Measurements from ENCODE around the gene SZRD1. TPM values are rescaled to one million over a fixed set of nuclear protein-coding genes. Genes with fewer than 3 reads are reported as not detected.

Gene SZRD1
- total and polyA plus RNA-seq, 2 of the 4 experiments (the other 2 are of a cell fraction): 119 to 149 TPM

DNA sequence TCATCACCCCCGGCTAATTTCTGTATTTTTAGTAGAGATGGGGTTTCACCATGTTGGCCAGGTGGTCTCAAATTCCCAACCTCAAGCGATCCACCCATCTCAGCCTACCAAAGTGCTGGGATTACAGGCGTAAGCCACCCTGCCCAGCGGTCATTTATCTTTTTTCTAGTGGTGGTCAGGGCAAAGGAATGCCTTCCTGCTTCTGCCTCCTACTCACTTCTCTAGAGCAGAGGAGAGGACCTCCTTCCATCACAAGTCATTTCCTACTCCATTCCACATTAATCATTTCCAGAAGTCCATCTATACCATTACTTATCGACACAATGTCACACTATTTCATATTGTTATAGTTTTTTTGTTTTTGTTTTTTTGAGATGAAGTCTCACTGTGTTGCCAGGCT, 28.1 kb upstream of the SZRD1 start:
- Histone ChIP-seq H3K9me1 (ENCODE audit: insufficient read depth, low read length) (peaks cover 18% of the 10 kb centered on the region), H3K23ac (ENCODE audit: low read depth, low read length) (no peak overlapping the region), H3K4ac (ENCODE audit: low read depth, low read length) (no peak overlapping the region), H4K20me1 (ENCODE audit: insufficient read depth, low read length) (peaks cover 66% of the 10 kb centered on the region), H4K8ac (ENCODE audit: low read depth in 2 of 2, low read length in 2 of 2) (no peak overlapping the region), H3K36me3 (ENCODE audit: control insufficient read depth, insufficient read depth, low read length) (peaks cover 1% of the 10 kb centered on the region; the same call in 1 of the 2 replicates), H2AK5ac (ENCODE audit: low read depth, low read length) (no peak overlapping the region), H4K5ac (ENCODE audit: low read depth, low read length) (no peak overlapping the region), H3K4me3 (ENCODE audit: insufficient read depth, low read depth, low read length) (no peak overlapping the region), H2AFZ (replicated peaks; ENCODE audit: low read length, poor library complexity) (no peak overlapping the region), H2BK15ac (ENCODE audit: low read depth, low read length) (no peak overlapping the region), H2BK5ac (ENCODE audit: low read depth, low read length, poor library complexity, severe bottlenecking) (no peak overlapping the region), H3K4me2 (ENCODE audit: low read depth, low read length) (no peak overlapping the region), H3K27ac (ENCODE audit: insufficient read depth, low read length) (no peak overlapping the region), H3K9ac (ENCODE audit: low read depth, low read length) (no peak overlapping the region), H3K9me3 (ENCODE audit: control insufficient read depth, insufficient read depth, low read length) (no peaks in the 10 kb centered on the region), H3K27me3 (ENCODE audit: control insufficient read depth, insufficient read depth, low read length) (no peaks in the 10 kb centered on the region), H3K4me1 (ENCODE audit: control insufficient read depth, insufficient read depth, low read length) (peaks cover 4% of the 10 kb centered on the region), H2BK20ac (ENCODE audit: low read depth, low read length) (no peak overlapping the region), H4K91ac (ENCODE audit: insufficient read depth, low read depth, low read length) (no peak overlapping the region), H3K56ac (ENCODE audit: extremely low read depth, insufficient read depth, low read length) (no peak overlapping the region), H2BK120ac (ENCODE audit: low read depth, low read length) (no peak overlapping the region), H3K79me1 (ENCODE audit: low read depth in 1 of 2, low read length in 2 of 2) (peaks cover 9 to 83% of the 10 kb centered on the region in 2 experiments), H2AK9ac (replicated peaks; ENCODE audit: low read depth, low read length, poor library complexity) (no peak overlapping the region), H3K18ac (ENCODE audit: low read depth, low read length) (no peak overlapping the region), H3K14ac (replicated peaks; ENCODE audit: low read depth, low read length) (no peak overlapping the region)
- TF ChIP-seq SMC3 (IDR thresholded peaks at IDR 0.05; ENCODE audit: low read depth, low read length): no peak
- TF ChIP-seq MXI1 (IDR thresholded peaks at IDR 0.05; ENCODE audit: borderline replicate concordance, low read depth, low read length): no peak
- TF ChIP-seq, protein P1, sequence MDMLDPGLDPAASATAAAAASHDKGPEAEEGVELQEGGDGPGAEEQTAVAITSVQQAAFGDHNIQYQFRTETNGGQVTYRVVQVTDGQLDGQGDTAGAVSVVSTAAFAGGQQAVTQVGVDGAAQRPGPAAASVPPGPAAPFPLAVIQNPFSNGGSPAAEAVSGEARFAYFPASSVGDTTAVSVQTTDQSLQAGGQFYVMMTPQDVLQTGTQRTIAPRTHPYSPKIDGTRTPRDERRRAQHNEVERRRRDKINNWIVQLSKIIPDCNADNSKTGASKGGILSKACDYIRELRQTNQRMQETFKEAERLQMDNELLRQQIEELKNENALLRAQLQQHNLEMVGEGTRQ (IDR thresholded peaks at IDR 0.05; ENCODE audit: low read depth, low read length): no peak
- no peak for TF ChIP-seq FOS (IDR thresholded peaks at IDR 0.05; ENCODE audit: low read depth, low read length)
- in situ Hi-C loops (cut with MboI; ENCODE audit: low sequenced_read_pairs) (no loop called here), intact Hi-C loops (cut with micrococcal nuclease) (no loop called here), dilution Hi-C loops (cut with HindIII; ENCODE audit: low sequenced_read_pairs, unreplicated experiment) (no loop called here)
- ChIA-PET POLR2A (ENCODE audit: unreplicated experiment) (no interaction called here), CTCF (interaction anchor here (0.9 kb wide), 1 partner anchor 24 kb away, joined by 3 read pairs; no protein-coding TSS in a partner anchor)
- BruUV-seq (replicated peaks): no TSS peak
- no peak for DNase-seq
- no peak for ATAC-seq (ENCODE audit: low read depth)
- 100% methylated on average over 1 of the region's 5 CpGs; no CpG with 5 or more reads in 1 of the 2 experiments for WGBS, 2 experiments (ENCODE audit: extremely low coverage in 2 of 2, insufficient read length in 1 of 2)

Measured in IMR-90 (cell line).